ENCODE data around the gene TRAF2.

GRCh38 chr9:136961279-136962065 lies 75.2 kb downstream of the TRAF2 start:
- TF ChIP-seq REST (IDR thresholded peaks at IDR 0.05; ENCODE audit: insufficient replicate concordance, low read depth) (no peak), POLR2AphosphoS5 (IDR thresholded peaks at IDR 0.05; ENCODE audit: low read depth) (no peak), CTCF (IDR thresholded peaks at IDR 0.05; ENCODE audit: insufficient read depth, low read length) (no peak), SPI1 (IDR thresholded peaks at IDR 0.05; ENCODE audit: borderline replicate concordance, low read depth) (no peak), GABPA (IDR thresholded peaks at IDR 0.05; ENCODE audit: low read depth) (no peak)
